NK-92 (cell line): ENCODE data around the gene CHRDL2.

Source experiments
- DNase-seq: peaks from one replicate; lab custom pipeline; 2025; ENCODE audit not compliant: unreplicated experiment; lab: John Stamatoyannopoulos, UW

The CHRDL2 gene

DNA sequence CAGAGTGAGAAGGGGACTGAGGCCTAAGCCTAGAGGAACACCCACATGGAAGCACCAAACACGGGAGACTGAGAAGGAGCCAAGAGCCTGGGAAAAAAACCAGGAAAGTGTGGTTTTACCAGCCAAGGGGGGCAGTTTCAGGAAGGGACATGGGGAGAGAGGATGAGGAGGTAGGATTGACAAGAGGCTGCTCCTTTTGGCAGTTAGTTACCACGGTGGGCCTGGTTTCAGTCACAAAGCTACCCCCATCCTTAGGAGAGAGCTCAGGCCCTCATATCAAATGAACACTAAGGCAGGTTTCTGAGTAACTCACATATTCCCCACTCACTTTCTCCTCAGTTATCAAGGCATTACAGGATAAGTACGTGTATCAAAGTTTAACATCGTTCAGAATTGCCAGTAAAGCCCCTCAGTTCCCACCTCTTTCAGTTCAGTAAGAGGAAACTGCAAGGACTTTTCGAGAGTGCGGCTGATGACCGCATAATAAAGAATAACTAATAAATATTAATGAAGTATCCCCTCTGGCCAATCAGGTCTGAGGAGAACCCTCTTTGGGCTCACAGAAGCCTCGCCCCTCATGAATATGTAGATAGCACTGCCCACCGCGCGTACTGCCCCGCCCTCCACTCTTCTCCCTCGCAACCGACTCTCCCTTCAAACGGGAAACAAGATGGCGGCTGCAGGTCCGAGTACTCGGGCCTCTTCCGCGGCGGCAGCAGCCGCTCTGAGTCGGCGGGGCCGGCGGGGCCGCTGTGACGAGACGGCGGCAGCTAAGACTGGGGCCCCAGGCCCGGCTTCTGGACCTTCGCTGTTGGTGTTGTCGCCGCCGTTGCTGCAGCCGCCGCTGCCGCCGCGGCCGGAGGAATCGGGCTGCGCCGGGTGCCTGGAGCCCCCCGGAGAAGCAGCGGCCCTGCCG, 17.2 kb upstream of the CHRDL2 start, which contains the start of gene RNF169:
Gene RNF169 (plus strand): TSS at position 639 of the 916 bp plus-strand sequence. CDS start 32 bp downstream, at position 671.
- DNase-seq = peak; percentile 58

DNA sequence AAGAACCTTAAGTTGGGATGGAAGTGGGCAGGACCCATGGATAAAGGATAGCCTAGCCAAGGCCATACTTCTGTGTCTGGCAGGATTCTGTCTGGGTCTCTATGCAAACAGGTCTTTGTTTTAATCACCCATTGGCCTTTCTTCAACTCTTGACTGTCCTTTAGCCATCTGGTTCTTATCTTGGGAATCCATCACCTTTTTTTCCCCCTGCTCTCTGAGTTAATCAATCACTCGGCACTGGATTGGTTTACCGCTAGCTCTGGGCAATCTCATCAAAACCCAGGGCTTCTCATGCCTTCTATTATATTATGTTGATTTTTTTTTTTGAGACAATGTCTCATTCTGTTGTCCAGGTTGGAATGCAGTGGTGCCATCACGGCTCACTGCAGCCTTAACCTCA, 15.6 kb upstream of the CHRDL2 start:
- no peak for DNase-seq

DNA sequence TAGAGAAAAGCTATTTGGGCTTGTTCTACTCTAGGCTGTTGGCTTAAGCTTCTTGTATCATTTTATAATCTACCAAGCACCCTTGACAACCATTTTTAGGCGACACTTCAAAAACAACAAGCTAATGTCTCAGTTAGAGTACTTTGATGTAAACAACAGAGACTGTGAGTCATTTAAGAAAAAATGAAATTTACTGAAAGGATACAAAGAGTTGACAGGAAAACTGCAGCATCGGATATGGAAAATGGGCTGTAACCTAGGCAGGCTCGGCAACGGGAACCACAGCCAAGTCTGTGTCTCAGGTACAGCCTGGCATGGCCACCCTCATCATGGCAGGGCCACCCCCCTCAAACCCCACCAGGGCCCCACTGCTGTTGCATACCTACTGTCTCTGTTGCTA, 13.1 kb upstream of the CHRDL2 start:
- DNase-seq = no peak

DNA sequence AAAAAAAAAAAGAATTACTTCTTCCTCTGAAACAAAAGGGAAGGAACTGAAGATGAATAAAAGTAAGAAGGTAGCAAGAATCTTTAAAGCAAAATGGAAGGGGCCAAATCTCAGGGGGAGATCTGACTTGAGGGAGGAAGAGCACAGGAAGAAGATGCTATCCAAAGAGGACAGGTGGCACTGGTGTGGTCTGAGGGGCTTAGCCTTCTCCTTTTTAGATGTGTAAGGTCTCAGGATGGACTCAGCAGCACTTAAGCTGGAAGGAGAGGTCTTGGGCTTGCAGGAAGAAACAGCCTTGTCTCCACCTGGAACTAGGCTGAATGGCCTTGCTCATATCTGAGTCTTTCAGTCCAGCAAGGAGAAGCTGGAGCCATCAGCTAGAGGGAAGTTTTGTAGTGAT, 12.4 kb upstream of the CHRDL2 start:
- DNase-seq = no peak

DNA sequence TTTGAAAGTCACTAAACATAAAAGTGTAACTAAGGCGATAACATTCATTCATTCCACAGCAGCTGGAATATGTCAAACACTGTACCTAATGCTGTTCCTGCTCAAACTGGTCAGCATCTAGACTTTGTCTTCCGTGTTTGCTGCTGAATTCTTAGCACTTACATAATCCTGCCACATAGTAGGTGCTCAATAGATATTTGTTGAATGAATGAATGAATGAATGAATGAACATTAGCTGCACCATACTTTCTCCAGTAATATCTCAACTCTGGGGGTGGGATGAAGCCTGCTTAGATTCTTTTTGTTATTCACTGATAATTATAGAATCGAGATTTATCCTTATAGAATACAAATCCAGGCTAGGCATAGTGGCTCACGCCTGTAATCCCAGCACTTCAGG, 10.8 kb upstream of the CHRDL2 start:
- no peak for DNase-seq

DNA sequence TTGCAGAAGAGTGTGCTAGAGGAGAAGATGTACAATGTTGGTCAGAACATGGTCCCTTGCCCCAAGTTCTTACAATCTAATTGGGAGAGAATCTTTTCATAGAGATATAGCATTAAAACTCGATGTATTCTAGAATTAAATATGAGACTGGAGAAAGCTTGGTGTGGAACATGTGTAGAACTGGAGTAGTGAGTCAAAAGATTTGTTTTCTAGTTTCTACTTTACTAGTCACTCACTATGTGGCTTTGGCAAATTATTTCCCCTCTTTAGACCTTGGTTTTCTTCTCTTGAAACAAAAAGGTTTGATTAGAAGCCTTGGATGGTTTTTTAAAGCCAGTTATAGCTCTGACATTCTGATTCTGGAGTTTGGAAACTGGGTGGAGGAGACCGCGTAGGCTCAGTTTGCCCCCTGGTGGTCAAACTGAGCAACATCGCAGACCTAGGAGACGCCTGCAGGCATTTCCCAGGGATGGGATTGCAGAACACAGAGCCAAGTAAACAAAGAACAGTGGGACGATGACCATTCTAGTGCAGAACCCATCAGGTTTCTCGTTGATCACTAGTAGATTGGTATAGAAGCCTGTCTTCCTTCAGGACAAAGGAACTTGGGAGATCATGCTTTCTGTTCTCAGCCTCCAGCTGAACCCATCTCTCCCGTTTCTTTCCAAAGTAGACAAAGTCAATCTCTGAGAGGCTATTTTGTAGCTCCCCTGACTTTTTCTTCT, 8.5 kb upstream of the CHRDL2 start:
- DNase-seq = no peak

DNA sequence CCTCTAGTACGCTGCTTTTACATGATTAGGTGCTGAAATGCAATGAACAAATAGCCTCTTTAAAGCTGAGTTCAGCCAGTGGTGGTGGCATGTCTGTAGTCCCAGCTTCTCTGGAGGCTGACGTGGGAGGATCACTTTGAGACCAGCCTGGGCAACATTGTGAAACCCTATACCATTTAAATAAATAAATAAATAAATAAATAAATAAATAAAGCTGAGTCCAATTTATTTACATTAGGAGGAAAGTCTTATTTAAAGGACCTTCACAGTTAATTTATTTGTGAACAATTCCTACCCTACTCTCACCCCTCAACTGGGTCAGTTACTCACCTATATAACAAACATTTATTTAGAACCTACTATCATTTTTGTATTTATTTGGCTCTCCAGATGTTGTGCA, 4.8 kb upstream of the CHRDL2 start:
- no peak for DNase-seq

DNA sequence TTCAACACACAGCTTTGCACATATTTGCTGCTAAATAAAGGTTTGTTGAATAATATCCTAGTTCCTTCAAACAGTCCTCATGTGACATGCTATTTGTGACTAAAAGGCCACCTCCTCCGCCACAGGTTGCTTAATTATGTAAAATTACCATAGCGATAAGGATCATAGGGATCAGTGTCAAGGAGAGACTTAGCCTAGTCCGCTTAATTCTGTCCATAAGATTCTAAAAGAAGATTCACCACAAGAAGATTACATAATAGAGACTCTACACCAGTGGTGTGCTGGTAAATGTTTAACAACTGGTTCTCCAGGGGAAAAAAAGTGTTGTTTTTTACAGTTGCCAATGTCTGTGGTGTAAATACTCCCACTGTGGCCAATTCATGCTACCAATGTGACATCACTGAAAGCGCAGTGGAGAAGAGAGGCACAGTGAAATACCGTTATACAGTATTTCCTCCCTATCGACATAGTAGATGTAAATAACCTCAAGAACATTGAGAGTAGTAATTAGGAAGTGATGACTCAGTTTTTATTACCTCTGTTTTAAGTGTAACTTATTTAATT, 4.2 kb upstream of the CHRDL2 start:
- DNase-seq = no peak

DNA sequence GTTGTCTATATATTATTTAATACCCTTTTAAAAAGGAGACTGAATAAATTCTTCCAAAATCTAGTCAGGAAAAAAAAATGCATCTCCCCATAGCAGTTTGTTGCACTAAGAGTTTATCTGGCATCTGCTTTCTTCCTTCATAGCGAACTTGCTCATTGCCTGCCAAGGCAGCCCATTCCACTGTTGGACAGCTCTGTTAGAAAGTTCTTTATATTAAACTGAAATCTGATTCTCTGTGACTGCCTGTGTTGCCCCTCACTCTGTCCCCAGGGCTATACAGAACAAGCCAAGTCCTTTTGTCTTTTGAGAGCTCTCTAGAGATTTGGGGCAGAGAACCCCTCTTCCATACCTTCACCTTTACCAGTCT, 3.3 kb upstream of the CHRDL2 start:
- DNase-seq = no peak

DNA sequence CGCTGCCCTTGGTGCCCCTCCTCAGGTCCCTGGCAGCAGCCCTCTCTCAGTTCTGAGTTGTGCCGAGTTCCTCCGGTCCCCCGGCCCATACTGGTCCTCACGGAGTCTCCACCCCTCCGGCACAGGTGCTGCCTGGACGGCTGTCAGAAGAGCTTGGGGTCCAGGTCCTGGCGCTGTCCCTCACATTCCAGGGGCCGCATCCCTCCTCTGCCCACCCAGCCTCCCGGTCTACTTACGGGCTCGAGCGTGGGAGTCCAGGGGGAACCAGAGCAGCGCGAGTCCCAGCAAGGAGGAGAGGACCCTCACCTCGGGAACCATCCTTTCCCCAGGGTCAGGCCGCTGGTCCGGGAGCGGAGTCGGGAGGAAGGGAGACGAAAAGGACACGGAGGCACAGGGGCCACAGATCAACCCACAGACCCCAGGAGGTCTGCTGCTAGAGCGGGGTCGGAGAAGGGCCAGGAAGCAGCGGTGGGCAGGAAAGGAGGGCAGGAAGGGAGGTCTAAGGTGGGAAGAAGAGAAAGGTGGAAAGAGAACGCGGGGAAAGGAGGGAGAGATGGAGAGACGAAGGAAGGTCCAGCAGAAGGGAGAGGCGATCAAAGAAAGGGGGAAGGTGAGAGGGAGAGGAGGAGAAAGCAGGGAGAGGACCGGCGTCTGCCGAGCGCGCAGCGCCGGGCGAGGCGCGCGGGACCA, 510 bp downstream of the CHRDL2 start:
- DNase-seq = no peak

DNA sequence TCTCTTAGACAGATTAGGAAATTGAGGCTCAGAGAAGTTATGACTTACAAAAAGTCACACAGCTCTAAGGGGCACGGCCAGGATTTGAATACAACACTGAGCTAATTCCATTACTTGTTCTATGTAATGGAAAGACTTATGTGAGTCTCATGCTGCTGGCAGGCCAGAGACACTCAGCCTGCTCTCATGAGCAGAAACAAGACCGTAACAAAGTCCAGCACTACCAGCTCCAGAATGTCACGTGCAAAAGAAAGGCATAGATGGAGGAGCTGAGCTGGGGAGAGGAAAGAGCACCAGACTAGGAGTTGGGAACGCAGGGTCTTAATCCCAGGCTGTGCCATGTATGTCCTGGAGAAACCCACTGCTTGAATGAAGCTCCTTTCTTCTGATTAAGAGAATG, 1.8 kb downstream of the CHRDL2 start:
- no peak for DNase-seq

DNA sequence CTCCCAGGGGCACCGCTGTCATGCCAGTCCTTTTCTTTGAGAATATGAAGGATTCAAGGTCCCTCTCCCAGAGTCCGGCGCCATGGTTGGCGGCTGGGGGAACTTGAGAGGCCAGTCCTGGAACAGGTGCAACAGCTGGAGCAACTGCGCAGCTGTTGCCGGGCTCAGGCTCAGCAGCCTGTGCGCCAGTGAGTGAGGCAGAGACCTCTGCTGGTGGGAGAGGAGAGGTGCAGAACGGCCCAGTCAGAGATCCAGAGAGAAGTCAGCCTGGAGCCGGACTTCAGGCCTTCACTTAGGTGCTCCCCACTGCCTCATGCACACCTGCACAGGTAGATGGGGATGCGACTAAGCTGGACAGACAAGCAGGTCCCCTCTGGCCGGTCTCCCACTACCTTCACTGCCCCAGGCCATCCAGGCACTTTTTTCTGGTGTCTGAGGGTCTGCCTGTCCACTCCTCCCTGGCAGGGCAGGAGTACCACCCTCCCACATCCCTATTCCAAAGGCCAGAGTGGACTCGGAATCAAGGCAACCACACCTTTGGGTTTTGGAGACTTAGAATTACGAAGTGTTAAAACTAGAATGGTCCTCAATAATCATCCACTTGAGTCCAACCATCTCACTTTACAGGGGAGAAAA, 4.6 kb downstream of the CHRDL2 start:
- DNase-seq = no peak

DNA sequence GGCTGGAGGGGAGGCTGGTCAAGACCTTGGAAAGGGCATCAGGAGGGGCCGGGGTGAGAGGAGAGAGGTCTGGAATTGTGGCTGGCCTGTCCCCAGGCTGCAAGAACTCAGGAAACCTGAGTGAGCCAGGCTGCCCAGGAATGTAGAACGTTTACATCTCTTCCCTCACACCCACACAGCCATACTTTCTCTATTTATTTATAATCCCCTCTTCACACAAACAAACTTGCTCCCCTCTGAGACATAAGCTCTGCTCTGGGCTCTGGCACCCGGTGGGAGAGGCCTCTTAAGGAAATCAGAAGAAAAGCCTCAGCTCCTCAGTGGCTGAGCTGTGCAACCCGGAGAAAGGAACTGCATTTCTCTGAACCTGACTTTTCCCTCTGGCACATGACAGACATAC, 5.5 kb downstream of the CHRDL2 start:
- DNase-seq = no peak

DNA sequence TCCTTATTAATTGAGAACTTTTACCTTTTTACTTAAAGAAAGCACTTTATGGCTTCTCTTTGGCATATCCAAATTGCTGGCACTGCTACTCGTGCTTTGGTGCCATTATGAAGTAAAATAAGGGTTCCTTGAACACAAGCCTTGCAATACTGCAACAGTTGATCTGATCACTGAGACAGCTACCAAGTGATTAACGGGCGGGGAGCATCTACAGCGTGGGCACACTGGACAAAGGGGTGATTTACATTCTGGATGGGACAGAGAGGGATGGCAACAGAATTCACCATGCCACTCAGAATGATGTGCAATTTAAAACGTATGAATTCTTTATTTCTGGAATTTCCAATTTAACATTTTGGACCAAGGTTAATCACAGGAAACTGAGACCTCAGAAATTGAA, 7.7 kb downstream of the CHRDL2 start:
- no peak for DNase-seq

DNA sequence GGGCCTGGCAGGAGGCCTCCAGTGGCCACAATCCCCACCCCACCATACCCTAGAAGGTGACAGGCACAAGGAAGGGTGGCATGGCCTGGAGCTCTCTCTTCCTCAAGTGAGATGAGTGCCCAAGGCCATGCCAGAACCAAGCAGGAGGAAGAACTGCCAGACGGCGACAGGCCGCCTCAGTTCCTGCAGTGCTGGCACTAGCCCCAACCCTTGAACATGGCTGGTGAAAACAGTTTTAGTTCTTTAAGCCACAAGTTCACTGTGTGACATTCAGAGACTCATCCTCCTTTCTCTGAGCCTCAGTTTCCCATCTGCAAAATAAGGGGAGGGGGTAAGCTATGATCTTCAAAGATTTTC, 9.8 kb downstream of the CHRDL2 start:
- DNase-seq = no peak

DNA sequence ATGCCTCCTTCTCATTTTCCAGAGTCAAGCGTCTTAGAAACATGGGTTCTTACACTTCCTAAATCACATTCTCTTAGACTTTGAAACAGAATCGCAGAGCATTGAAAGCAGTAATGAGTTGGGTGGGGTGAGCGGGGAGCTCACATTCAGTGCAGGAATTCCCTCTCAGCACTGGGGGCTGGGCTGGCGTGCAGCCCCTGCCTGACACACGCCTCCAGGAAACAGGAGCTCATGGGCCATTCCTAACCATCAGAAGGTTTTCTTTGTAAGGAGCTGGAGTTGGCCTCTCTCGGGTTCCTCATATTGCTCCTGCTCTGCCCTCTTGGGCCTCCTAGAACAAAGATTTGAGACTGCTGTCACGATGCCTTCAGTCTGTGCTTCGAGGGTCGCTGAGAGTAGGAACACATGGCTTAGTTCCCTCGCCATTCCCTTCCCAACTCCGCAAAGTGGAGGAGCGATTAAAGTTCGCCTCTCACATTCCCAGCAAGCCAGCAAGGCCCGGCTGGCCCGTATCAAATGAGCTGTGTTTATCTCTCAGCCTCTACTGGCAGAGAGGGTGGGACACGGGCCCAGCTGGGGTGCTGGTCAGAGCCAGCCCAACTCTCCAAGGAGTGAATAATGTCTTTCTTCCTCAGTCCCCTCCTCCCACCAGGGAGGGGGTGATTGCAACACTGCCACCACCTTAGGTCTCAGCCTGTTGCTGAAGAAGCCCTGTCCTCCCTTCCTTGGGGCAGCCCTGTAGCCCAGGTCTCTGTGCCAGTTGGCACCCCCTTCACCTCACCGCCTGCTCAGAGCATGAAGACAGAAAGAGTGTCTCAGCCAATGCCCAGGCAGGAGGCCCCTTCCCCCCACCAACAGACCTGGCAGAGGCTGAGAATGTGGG, 10.4 kb downstream of the CHRDL2 start:
- no peak for DNase-seq

DNA sequence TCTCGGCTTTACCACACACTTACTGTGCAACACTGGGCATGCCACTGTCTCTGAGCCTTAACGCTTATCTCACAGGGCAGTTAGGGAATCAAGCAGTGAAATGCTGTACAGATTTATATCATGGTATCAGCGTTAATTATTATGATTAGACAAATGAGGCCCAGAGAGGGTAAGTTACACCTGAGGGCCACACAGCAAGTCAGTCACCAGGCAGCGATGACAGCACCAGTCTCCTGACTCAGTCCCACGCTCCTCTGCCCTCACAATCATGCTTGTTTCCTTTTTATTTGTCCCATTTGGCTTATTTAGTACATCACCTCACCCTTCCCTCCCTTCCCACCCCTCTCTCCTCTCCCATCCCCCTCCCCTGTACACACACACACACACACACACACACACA, 12.2 kb downstream of the CHRDL2 start:
- no peak for DNase-seq

DNA sequence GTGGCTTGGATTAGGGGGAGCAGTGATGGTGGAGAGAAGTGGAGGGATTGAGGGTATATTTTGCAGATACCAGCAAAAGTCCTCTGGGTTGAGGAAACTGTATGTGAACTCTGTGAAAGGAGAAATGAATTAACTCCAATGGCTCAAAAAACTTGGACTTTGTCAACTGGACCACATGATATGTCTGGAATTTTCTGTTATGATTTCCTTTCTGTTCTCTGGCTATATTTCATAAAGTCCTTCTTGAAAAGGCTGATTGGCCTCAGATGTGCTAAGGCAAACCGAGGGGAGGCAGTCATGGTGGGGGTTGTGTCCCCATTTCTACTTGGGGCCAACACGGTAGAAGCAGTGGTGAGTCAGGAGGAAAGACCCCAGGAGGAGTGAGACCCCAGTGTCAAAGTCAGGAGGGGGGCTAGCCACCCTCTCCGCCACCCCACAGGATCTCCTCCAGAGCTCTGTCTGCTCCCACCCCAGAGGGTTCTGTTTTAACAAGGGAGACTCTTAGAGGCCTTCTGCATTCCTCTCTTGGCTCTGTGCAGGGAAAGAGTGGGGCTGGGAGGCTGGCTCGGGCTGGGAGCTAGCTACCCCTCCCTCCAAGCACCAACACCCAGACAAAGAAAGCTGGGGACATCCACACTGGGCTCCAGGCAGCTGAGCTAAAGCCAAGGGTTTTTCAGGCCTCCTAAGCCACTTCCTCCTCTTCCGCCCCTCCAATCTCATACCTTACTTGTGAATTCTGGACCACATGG, 13.8 kb downstream of the CHRDL2 start:
- no peak for DNase-seq

DNA sequence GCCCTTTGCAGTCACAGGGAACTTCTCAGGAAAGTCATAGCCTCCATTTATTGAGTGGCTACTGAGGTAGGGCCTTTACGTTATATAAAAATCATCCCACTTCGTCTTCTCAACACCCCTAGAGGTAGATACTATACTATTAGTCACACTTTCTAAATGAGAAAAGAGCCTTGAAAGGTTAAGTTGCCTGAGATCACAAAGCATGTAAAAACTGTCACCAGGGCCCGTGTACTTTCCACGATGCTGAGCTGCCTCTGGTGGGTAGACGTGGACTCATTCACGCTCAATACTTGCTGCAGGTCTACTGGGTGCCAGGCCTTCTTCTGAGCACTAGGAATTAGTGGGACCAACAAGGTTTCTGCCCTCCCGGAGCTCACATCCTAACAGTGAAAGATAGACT, 16.3 kb downstream of the CHRDL2 start:
- no peak for DNase-seq
